BLaER1 treated with 17β-estradiol and CSF1 and Interleukin-3, amounts not matched to agents 10 nM and 100 nM (cell line): ENCODE data around the gene RNF144A.

Experiments used
- H3K27ac ChIP-seq, 11 experiments: shearing (Covaris generic); formaldehyde crosslinking; 2 replicates each; pipeline ENCODE4 v1.8.1; 2022
- H3K27me3 ChIP-seq, 11 experiments: shearing (Covaris generic); formaldehyde crosslinking; 2 replicates each; pipeline ENCODE4 v1.8.1; 2022
- H3K36me3 ChIP-seq, 11 experiments: shearing (Covaris generic); formaldehyde crosslinking; 2 replicates each; pipeline ENCODE4 v1.8.1; 2022
- H3K4me1 ChIP-seq, 10 experiments: shearing (Covaris generic); formaldehyde crosslinking; 2 replicates each; pipeline ENCODE4 v1.8.1; 2022
- H3K4me2 ChIP-seq, 11 experiments: shearing (Covaris generic); formaldehyde crosslinking; 2 replicates each; pipeline ENCODE4 v1.8.1; 2022
- H3K4me3 ChIP-seq, 10 experiments: shearing (Covaris generic); formaldehyde crosslinking; 2 replicates each; pipeline ENCODE4 v1.8.1; 2022
- H3K9ac ChIP-seq, 11 experiments: shearing (Covaris generic); formaldehyde crosslinking; 2 replicates each; pipeline ENCODE4 v1.8.1; 2022
- H3K9me3 ChIP-seq, 11 experiments: shearing (Covaris generic); formaldehyde crosslinking; replicated peaks in 1 of 11; 2 replicates each; pipeline ENCODE4 v1.8.1; 2022
- H4K20me1 ChIP-seq, 11 experiments: shearing (Covaris generic); formaldehyde crosslinking; 2 replicates each; pipeline ENCODE4 v1.8.1; 2022
- Cebpa-rat ChIP-seq, 11 experiments: shearing (Covaris generic); IDR thresholded peaks; 2 replicates each; pipeline ENCODE4 v1.8.1; 2022

Gene RNF144A

GRCh38 chr2:6917071-6917760, at the start of gene RNF144A:
RNF144A (plus strand) TSS chr2:6917412; CDS start chr2:6996927, 79,515 bp downstream.
- peak within 1 kb of the TSS in 10 of 11 experiments; percentile 50 to 81 (median 78); a peak in 20 of 22 replicates for H3K27ac ChIP-seq
- H3K27me3 ChIP-seq, result peaks cover 0 to 29% (median 3%) of the 10 kb centered on the region in 11 experiments; a peak in 9 of 22 replicates
- H3K4me1 ChIP-seq, result peaks cover 16 to 42% (median 31%) of the 10 kb centered on the region in 10 experiments; a peak in 18 of 20 replicates
- peak within 1 kb of the TSS; percentile 80 to 91 (median 86) for H3K4me3 ChIP-seq
- peaks cover 0 to 10% (median 0%) of the 10 kb centered on the region in 11 experiments; a peak in 4 of 22 replicates for H4K20me1 ChIP-seq
- no peaks in the 10 kb centered on the region for H3K36me3 ChIP-seq
- peak within 1 kb of the TSS; percentile 78 to 91 (median 85) for H3K9ac ChIP-seq
- peak within 1 kb of the TSS; percentile 89 to 100 (median 100) for H3K4me2 ChIP-seq
- H3K9me3 ChIP-seq, result 0 out of 22 replicates have a peak, but pooled peaks cover 0 to 4% (median 0%) of the 10 kb centered on the region in 11 experiments
- TF ChIP-seq Cebpa-rat (IDR thresholded peaks at IDR 0.05), result no peak

GRCh38 chr2:6872394-6872793, 44.8 kb upstream of the RNF144A start:
- no peak overlapping the region for H3K9ac ChIP-seq
- no peaks in the 10 kb centered on the region for H3K36me3 ChIP-seq
- TF ChIP-seq Cebpa-rat (IDR thresholded peaks at IDR 0.05), result no peak
- H4K20me1 ChIP-seq, result no peaks in the 10 kb centered on the region
- H3K9me3 ChIP-seq, result peaks cover 0 to 17% (median 6%) of the 10 kb centered on the region in 11 experiments; a peak in 15 of 22 replicates
- no peaks in the 10 kb centered on the region for H3K27me3 ChIP-seq
- no peak overlapping the region; a peak in 1 of 22 replicates for H3K27ac ChIP-seq
- H3K4me1 ChIP-seq, result peaks cover 7 to 23% (median 17%) of the 10 kb centered on the region in 10 experiments
- H3K4me2 ChIP-seq, result peak overlapping the region in 5 of 11 experiments; percentile 32 to 59 (median 37); a peak in 10 of 22 replicates
- no peak overlapping the region for H3K4me3 ChIP-seq

- H4K20me1 ChIP-seq, result no peaks in the 10 kb centered on the region; a peak in 1 of 22 replicates
- H3K36me3 ChIP-seq, result no peaks in the 10 kb centered on the region
- no peak overlapping the region for H3K4me2 ChIP-seq
- H3K27ac ChIP-seq, result no peak overlapping the region
- no peak overlapping the region for H3K9ac ChIP-seq
- H3K9me3 ChIP-seq, result peaks cover 0 to 17% (median 6%) of the 10 kb centered on the region in 11 experiments; a peak in 15 of 22 replicates
- H3K4me3 ChIP-seq, result no peak overlapping the region
- peaks cover 14 to 31% (median 26%) of the 10 kb centered on the region in 10 experiments for H3K4me1 ChIP-seq
- H3K27me3 ChIP-seq, result no peaks in the 10 kb centered on the region
- no peak for TF ChIP-seq Cebpa-rat (IDR thresholded peaks at IDR 0.05)
These were observed 43.2 kb upstream of the RNF144A start for GRCh38 chr2:6874032-6874431.

- TF ChIP-seq Cebpa-rat (IDR thresholded peaks at IDR 0.05), result no peak
- H3K36me3 ChIP-seq, result no peaks in the 10 kb centered on the region
- H3K27ac ChIP-seq, result no peak overlapping the region
- no peaks in the 10 kb centered on the region; a peak in 1 of 22 replicates for H4K20me1 ChIP-seq
- no peak overlapping the region for H3K4me2 ChIP-seq
- H3K4me1 ChIP-seq, result peaks cover 14 to 41% (median 28%) of the 10 kb centered on the region in 10 experiments
- H3K27me3 ChIP-seq, result no peaks in the 10 kb centered on the region
- H3K4me3 ChIP-seq, result no peak overlapping the region
- no peak overlapping the region for H3K9ac ChIP-seq
- H3K9me3 ChIP-seq, result peaks cover 0 to 17% (median 6%) of the 10 kb centered on the region in 11 experiments; a peak in 14 of 22 replicates
These were observed 40.9 kb upstream of the RNF144A start for GRCh38 chr2:6876309-6876708.

GRCh38 chr2:6877402-6878304, 39.6 kb upstream of the RNF144A start, which contains the start of gene RSAD2:
RSAD2 (plus strand) TSS chr2:6877777; CDS start chr2:6877801, 24 bp downstream.
- peaks cover 0 to 17% (median 6%) of the 10 kb centered on the region in 11 experiments; a peak in 14 of 22 replicates for H3K9me3 ChIP-seq
- TF ChIP-seq Cebpa-rat (IDR thresholded peaks at IDR 0.05), result no peak
- no peaks in the 10 kb centered on the region for H3K27me3 ChIP-seq
- peaks cover 14 to 39% (median 23%) of the 10 kb centered on the region in 10 experiments for H3K4me1 ChIP-seq
- H4K20me1 ChIP-seq, result no peaks in the 10 kb centered on the region; a peak in 1 of 22 replicates
- no peak within 1 kb of the TSS for H3K27ac ChIP-seq
- peak within 1 kb of the TSS; percentile 67 to 91 (median 74) for H3K4me2 ChIP-seq
- peak within 1 kb of the TSS in 6 of 11 experiments; percentile 6 to 37 (median 15); a peak in 6 of 22 replicates for H3K9ac ChIP-seq
- no peaks in the 10 kb centered on the region for H3K36me3 ChIP-seq
- peak within 1 kb of the TSS in 8 of 10 experiments; percentile 4 to 43 (median 30); a peak in 14 of 20 replicates for H3K4me3 ChIP-seq

GRCh38 chr2:6878549-6878948, 38.7 kb upstream of the RNF144A start:
- no peaks in the 10 kb centered on the region for H3K36me3 ChIP-seq
- H3K9ac ChIP-seq, result no peak overlapping the region
- no peak overlapping the region for H3K4me3 ChIP-seq
- no peak for TF ChIP-seq Cebpa-rat (IDR thresholded peaks at IDR 0.05)
- H3K27me3 ChIP-seq, result no peaks in the 10 kb centered on the region
- H3K27ac ChIP-seq, result no peak overlapping the region
- H3K9me3 ChIP-seq, result peaks cover 0 to 17% (median 6%) of the 10 kb centered on the region in 11 experiments; a peak in 14 of 22 replicates
- H3K4me2 ChIP-seq, result peak overlapping the region in 2 of 11 experiments; percentile 16 to 91; a peak in 2 of 22 replicates
- H3K4me1 ChIP-seq, result peaks cover 13 to 34% (median 21%) of the 10 kb centered on the region in 10 experiments
- H4K20me1 ChIP-seq, result no peaks in the 10 kb centered on the region; a peak in 1 of 22 replicates

- Histone ChIP-seq H3K27ac (no peak overlapping the region), H3K36me3 (no peaks in the 10 kb centered on the region), H3K4me1 (peaks cover 13 to 34% (median 24%) of the 10 kb centered on the region in 10 experiments), H3K27me3 (no peaks in the 10 kb centered on the region), H3K9ac (no peak overlapping the region), H3K9me3 (peaks cover 0 to 14% (median 3%) of the 10 kb centered on the region in 11 experiments; a peak in 14 of 22 replicates), H3K4me2 (peak overlapping the region in 1 of 11 experiments; percentile 16; a peak in 2 of 22 replicates), H3K4me3 (no peak overlapping the region), H4K20me1 (no peaks in the 10 kb centered on the region; a peak in 1 of 22 replicates)
- TF ChIP-seq Cebpa-rat (IDR thresholded peaks at IDR 0.05), result no peak
These were observed 38.2 kb upstream of the RNF144A start for GRCh38 chr2:6879011-6879410.

- Histone ChIP-seq H3K9ac (no peak overlapping the region), H3K27me3 (no peaks in the 10 kb centered on the region), H3K27ac (peak overlapping the region in 1 of 11 experiments; percentile 33; a peak in 1 of 22 replicates), H4K20me1 (no peaks in the 10 kb centered on the region; a peak in 1 of 22 replicates), H3K36me3 (no peaks in the 10 kb centered on the region), H3K4me2 (peak overlapping the region in 6 of 11 experiments; percentile 1 to 49 (median 12); a peak in 9 of 22 replicates), H3K4me1 (peaks cover 13 to 34% (median 24%) of the 10 kb centered on the region in 10 experiments), H3K4me3 (no peak overlapping the region), H3K9me3 (peaks cover 0 to 4% (median 0%) of the 10 kb centered on the region in 11 experiments; a peak in 2 of 22 replicates)
- TF ChIP-seq Cebpa-rat (IDR thresholded peaks at IDR 0.05), result no peak
These were observed 36.9 kb upstream of the RNF144A start for GRCh38 chr2:6880200-6880733.
